HG03039 (cell line): Measurements from ENCODE around the gene SLC47A1.
"Not testable (repeated sequence)": the region's sequence is repeated elsewhere in the genome, so short reads cannot be mapped to it uniquely, and the experiment has no call there.

ENCODE experiments used
- ATAC-seq: cut with Tn5 transposase; IDR thresholded peaks from one replicate; pipeline ENCODE4 v1.9.1; 2021; ENCODE audit warnings: mild to moderate bottlenecking, moderate library complexity; ENCODE audit not compliant: unreplicated experiment

Gene SLC47A1

GRCh38 chr17:19533718-19534561, at the start of gene SLC47A1:
Gene SLC47A1 (plus strand): TSS chr17:19533854. CDS start chr17:19533940, 86 bp downstream.
- no peak for ATAC-seq

- no peak for ATAC-seq
Observed at GRCh38 chr17:19485800-19486340, 47.8 kb upstream of the SLC47A1 start.

- ATAC-seq, result no peak
Observed at GRCh38 chr17:19486351-19487023, 47.2 kb upstream of the SLC47A1 start.

GRCh38 chr17:19487024-19487600, 46.5 kb upstream of the SLC47A1 start:
- ATAC-seq, result no peak

GRCh38 chr17:19492141-19492540, 41.5 kb upstream of the SLC47A1 start:
- no peak for ATAC-seq

- ATAC-seq, result no peak
Observed at GRCh38 chr17:19494961-19495806, 38.5 kb upstream of the SLC47A1 start.

- ATAC-seq, result no peak
Observed at GRCh38 chr17:19495828-19496528, 37.7 kb upstream of the SLC47A1 start.

GRCh38 chr17:19497624-19498023, 36.0 kb upstream of the SLC47A1 start:
- ATAC-seq, result no peak

GRCh38 chr17:19501219-19501618, 32.4 kb upstream of the SLC47A1 start:
- ATAC-seq, result no peak

GRCh38 chr17:19502517-19502916, 31.1 kb upstream of the SLC47A1 start:
- no peak for ATAC-seq

- ATAC-seq, result not testable (repeated sequence)
Observed at GRCh38 chr17:19505561-19505960, 28.1 kb upstream of the SLC47A1 start.

- ATAC-seq, result peak; percentile 58
Observed at GRCh38 chr17:19507775-19508576, 25.7 kb upstream of the SLC47A1 start.

- ATAC-seq, result no peak
Observed at GRCh38 chr17:19508577-19508867, 25.1 kb upstream of the SLC47A1 start.

- ATAC-seq, result not testable (repeated sequence)
Observed at GRCh38 chr17:19509281-19509852, 24.3 kb upstream of the SLC47A1 start.

- ATAC-seq, result no peak
Observed at GRCh38 chr17:19510903-19511302, 22.8 kb upstream of the SLC47A1 start.

GRCh38 chr17:19513897-19514488, 19.7 kb upstream of the SLC47A1 start:
- ATAC-seq, result no peak

- no peak for ATAC-seq
Observed at GRCh38 chr17:19517699-19518098, 16.0 kb upstream of the SLC47A1 start.

- ATAC-seq, result not testable (repeated sequence)
Observed at GRCh38 chr17:19519388-19520291, 14.0 kb upstream of the SLC47A1 start.
